ENCODE measurements around the gene RAB7A. TPM values are rescaled to one million over a fixed set of nuclear protein-coding genes. Genes with fewer than 3 reads are reported as not detected.
A peak's percentile ranks its signal among the peaks of the same experiment; 100 is the strongest.

Gene RAB7A
- total and polyA plus RNA-seq, 2 of the 13 experiments (the other 11 are each of a cell fraction or from before 2014, with no cell fraction given) = 26.5 to 182 TPM

GRCh38 chr3:128680603-128681368 lies 45.2 kb upstream of the RAB7A start (continued):
- TF ChIP-seq ZUFSP (CRISPR knock-in tag; IDR thresholded peaks at IDR 0.05; ENCODE audit: borderline replicate concordance) (no peak), ZNF530 (CRISPR knock-in tag; IDR thresholded peaks at IDR 0.05; ENCODE audit: low read depth) (no peak), CEBPB (IDR thresholded peaks at IDR 0.05; ENCODE audit: borderline replicate concordance, low read depth, low read length) (no peak), ZNF138 (CRISPR knock-in tag; IDR thresholded peaks at IDR 0.05; ENCODE audit: low read depth) (peak; percentile 29; the same call in 1 of the 2 replicates), SUZ12 (IDR thresholded peaks at IDR 0.05; ENCODE audit: low read depth, low read length) (no peak), PBX2 (CRISPR knock-in tag; IDR thresholded peaks at IDR 0.05) (no peak), ZFP36 (IDR thresholded peaks at IDR 0.05; ENCODE audit: borderline replicate concordance, low read depth, low read length, partially characterized antibody) (no peak), ZNF605 (CRISPR knock-in tag; IDR thresholded peaks at IDR 0.05) (peak; percentile 97), FOXC1 (CRISPR knock-in tag; IDR thresholded peaks at IDR 0.05; ENCODE audit: borderline replicate concordance) (peak; percentile 97; the same call in 1 of the 2 replicates), ZNF253 (CRISPR knock-in tag; IDR thresholded peaks at IDR 0.05; ENCODE audit: borderline replicate concordance) (peak; percentile 23; the same call in 1 of the 2 replicates), ZNF687 (CRISPR knock-in tag; IDR thresholded peaks at IDR 0.05) (peak; percentile 99), DDIT3 (CRISPR knock-in tag; IDR thresholded peaks at IDR 0.05) (no peak), TMF1 (CRISPR knock-in tag; IDR thresholded peaks at IDR 0.05; ENCODE audit: low read depth) (peak; percentile 94; the same call in 1 of the 2 replicates), E2F1 (CRISPR knock-in tag; IDR thresholded peaks at IDR 0.05) (no peak; the same call in 1 of the 2 replicates), NFRKB (IDR thresholded peaks at IDR 0.05) (peak; percentile 85), ZNF484 (CRISPR knock-in tag; IDR thresholded peaks at IDR 0.05; ENCODE audit: borderline replicate concordance, low read depth) (no peak), ZMYM2 (CRISPR knock-in tag; IDR thresholded peaks at IDR 0.05) (peak; percentile 43), PCBP1 (IDR thresholded peaks at IDR 0.05; ENCODE audit: borderline replicate concordance, low read depth, low read length) (peak; percentile 64; the same call in 1 of the 2 replicates)
